Fibroblast of the aortic adventitia (primary cell): ENCODE results near the gene ZNF280A. TPM values are rescaled to one million over a fixed set of nuclear protein-coding genes. Genes with fewer than 3 reads are reported as not detected.

Source experiments
- DNase-seq: peaks from one replicate; pipeline ENCODE4 v3.0.0-alpha.2; 2010; ENCODE audit warnings: low read depth
- H3K4me3 ChIP-seq: 2 replicates; pipeline ENCODE4 v1.5.1; 2011; ENCODE audit warnings: low read depth, mild to moderate bottlenecking, control low read depth, low read length, moderate library complexity
- total RNA-seq: library from RNA; depleted of rRNA; stranded (reverse); fragments of >200 nt; gene quantifications from 2 replicates; pipeline ENCODE4 v1.2.3, GENCODE V29; 2012; ENCODE audit warnings: low replicate concordance
- TF ChIP-seq, protein P1 (sequence below): IDR thresholded peaks from 2 replicates; pipeline ENCODE4 v1.5.1; 2011; ENCODE audit warnings: mild to moderate bottlenecking, low read length, control low read depth, inconsistent platforms; ENCODE audit not compliant: insufficient read depth

ZNF280A gene, protein sequence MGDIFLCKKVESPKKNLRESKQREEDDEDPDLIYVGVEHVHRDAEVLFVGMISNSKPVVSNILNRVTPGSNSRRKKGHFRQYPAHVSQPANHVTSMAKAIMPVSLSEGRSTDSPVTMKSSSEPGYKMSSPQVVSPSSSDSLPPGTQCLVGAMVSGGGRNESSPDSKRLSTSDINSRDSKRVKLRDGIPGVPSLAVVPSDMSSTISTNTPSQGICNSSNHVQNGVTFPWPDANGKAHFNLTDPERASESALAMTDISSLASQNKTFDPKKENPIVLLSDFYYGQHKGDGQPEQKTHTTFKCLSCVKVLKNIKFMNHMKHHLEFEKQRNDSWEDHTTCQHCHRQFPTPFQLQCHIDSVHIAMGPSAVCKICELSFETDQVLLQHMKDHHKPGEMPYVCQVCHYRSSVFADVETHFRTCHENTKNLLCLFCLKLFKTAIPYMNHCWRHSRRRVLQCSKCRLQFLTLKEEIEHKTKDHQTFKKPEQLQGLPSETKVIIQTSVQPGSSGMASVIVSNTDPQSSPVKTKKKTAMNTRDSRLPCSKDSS
- total RNA-seq, result not detected in 2 replicates

DNA sequence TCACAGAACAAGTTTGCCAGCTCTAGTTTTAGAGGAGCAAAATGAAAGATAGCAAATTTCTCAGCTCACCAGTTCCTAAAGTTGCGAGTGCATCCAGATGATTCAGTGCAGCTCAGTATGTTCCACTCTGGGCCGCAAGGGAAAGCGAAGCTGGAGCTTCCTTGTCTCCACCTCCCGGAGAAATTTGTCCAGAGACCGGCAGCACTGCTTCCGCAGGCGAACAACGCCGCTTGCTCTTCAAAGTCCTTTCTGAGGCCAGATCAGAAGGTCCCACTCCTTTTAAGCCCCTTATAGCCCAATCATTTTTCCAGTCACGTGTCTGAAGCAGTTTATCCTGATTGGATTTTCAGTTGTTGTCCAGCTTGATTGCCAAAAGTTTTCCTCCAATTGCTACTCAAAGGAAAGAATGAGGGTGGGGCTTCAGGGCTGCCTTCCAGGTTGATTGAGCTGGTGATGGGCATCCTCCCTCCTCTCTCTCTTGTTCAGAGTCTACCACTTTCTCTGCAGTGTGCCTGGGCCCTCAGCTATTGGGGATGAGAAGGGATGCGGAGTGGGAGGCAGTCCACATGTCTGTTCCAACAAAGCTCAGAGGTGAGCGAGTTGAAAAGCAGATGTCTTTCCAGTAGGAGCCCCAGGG, at the start of gene ZNF280A:
TSS of gene ZNF280A (minus strand) at position 251 of the 637 bp plus-strand sequence. CDS start 4,640 bp downstream, outside the sequence.
- no peak within 1 kb of the TSS for H3K4me3 ChIP-seq
- TF ChIP-seq, protein P1, sequence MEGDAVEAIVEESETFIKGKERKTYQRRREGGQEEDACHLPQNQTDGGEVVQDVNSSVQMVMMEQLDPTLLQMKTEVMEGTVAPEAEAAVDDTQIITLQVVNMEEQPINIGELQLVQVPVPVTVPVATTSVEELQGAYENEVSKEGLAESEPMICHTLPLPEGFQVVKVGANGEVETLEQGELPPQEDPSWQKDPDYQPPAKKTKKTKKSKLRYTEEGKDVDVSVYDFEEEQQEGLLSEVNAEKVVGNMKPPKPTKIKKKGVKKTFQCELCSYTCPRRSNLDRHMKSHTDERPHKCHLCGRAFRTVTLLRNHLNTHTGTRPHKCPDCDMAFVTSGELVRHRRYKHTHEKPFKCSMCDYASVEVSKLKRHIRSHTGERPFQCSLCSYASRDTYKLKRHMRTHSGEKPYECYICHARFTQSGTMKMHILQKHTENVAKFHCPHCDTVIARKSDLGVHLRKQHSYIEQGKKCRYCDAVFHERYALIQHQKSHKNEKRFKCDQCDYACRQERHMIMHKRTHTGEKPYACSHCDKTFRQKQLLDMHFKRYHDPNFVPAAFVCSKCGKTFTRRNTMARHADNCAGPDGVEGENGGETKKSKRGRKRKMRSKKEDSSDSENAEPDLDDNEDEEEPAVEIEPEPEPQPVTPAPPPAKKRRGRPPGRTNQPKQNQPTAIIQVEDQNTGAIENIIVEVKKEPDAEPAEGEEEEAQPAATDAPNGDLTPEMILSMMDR, result peak; percentile 34
- DNase-seq, result peak; percentile 19

DNA sequence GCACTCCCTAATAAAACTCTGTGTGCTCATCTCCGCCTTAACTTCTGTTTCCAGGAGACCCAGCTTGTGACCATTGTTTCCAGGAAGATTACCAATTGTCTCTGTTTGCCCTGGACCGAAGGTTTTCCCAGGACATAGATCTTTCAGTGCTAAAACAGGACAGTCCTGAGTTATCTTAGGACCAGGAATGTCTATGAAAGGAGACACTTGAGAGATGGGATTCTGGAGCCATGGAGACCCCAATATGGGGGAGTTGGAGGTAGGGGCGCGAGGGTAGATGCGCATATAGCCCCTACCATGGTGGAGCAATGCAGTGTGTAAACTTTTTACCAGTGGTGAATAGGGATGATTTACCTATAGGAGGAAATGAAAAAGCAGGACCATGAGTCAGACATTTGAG, 49.1 kb upstream of the ZNF280A start:
- TF ChIP-seq, protein P1, result no peak
- H3K4me3 ChIP-seq, result no peak overlapping the region
- no peak for DNase-seq

DNA sequence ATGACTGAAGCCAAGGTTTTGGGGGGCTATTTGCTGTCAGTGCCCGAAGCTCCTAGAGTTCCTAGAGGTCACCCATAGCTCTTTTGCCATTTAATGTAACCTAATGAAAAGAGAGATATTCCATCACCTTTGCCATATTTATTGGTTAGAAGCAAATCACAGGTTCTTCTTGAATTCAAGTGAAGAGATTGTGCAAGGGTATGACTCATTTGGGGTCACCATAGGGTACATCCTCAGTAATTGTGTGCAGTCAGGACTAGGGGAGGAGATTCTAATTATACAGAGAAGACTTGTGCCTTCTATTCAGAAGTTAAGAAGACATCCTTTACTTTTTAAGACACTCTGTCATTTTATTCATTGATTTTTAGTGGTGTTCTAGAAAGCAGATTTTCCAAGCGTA, 45.9 kb upstream of the ZNF280A start:
- DNase-seq, result no peak
- TF ChIP-seq, protein P1, result no peak
- H3K4me3 ChIP-seq, result no peak overlapping the region

DNA sequence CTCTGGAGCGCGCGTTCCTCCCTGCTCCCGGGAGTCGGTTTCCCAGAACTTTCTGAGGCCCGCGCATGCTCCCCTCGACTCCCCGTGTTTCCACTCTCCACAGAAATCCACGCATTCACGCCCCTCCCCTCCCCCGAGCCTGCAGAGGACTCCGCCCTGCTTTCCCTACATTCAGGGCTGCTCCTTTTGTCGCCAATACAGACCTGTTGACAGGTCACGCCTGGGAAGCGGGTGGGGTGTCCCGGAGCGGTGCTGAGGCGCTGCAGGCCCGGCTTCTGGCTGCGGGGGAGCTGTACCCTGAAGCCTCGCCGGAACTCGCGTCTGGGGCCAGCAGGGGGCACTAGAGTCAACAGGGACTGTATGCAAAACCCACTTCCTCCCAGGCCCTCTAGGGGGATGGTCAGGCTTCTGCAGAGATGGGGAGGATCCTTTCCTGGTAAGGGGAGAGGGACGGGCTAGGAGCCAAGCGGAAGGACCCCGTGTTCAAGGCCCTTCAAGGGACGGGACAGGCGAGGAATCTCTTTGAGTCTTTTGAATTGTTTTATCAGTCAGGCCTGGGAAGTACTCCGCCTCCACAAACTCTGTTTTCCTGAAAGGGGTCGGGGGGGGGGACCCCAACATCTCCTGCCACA, 39.0 kb upstream of the ZNF280A start, which contains the start of gene PRAME:
TSS of gene PRAME (minus strand) at position 294 of the 632 bp plus-strand sequence. CDS start 2,433 bp downstream, outside the sequence.
- no peak within 1 kb of the TSS for H3K4me3 ChIP-seq
- DNase-seq, result peak; percentile 13
- TF ChIP-seq, protein P1, result peak; percentile 50

DNA sequence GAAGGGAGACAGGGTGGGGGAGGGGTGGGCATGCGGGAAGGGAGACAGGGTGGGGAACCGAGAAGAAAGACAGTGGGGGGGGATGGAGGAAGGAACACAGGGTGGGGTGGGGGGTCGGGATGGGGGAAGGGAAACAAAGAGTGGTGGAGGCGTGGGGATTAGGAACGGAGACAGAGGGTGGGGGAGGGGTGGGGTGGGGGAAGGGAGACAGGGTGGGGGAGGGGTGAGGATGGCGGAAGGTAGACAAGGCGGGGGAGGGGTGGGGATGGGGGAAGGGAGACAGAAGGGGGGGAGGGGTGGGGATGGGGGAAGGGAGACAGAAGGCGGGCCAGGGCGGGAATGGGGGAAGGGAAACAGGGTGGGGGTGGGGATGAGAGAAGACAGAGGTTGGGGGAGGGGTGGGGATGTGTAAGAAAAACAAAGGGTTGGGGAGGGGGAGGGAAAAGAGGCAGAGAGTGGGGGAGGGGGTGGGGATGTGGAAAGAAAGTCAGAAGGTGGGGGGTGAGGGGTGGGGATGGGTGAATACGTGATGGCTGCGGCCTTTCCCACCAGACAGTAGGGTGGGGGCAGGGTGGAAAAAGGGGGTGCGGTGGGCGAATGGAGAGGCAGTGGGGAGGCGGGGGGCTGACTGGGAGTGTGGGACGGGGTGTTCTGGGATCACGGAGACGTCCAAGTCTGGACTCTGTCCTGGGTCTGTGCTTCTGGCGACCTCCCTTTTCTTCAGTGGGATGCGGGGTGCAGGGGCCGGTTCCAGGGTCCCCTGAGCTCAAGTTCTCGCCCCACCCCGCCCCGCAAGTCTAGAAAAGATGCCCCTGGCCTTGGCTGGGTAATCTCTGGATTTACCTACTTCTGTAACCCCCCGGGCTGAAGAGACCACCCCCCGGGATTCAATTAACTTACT, 38.3 kb upstream of the ZNF280A start:
- TF ChIP-seq, protein P1, result no peak
- no peak overlapping the region for H3K4me3 ChIP-seq
- no peak for DNase-seq
